Measurements from ENCODE around the gene TCF4. TPM values are rescaled to one million over a fixed set of nuclear protein-coding genes. Genes with fewer than 3 reads are reported as not detected.
A peak's percentile ranks its signal among the peaks of the same experiment; 100 is the strongest.

TCF4 gene
- total and polyA plus RNA-seq, 2 donors (not counting 3 experiments of a cell fraction or from before 2014, with no cell fraction given): 183 to 390 TPM

GRCh38 chr18:55320424-55321264 lies 267.3 kb downstream of the TCF4 start:
- DNase-seq (ENCODE audit: low read depth, low spot score) (peak; percentile 24), FAIRE-seq (no peak)
- Histone ChIP-seq H3K27ac (ENCODE audit: insufficient read depth, low read depth, low read length) (peak overlapping the region; percentile 82), H3K27me3 (ENCODE audit: control insufficient read depth in 2 of 2, insufficient read depth in 2 of 2, low read length in 2 of 2) (no peaks in the 10 kb centered on the region), H3K9me1 (replicated peaks; ENCODE audit: control insufficient read depth, extremely low read depth, insufficient read depth, low read length) (peaks cover 4% of the 10 kb centered on the region), H3K9ac (replicated peaks; ENCODE audit: extremely low read depth, insufficient read depth, low read length) (peak overlapping the region; percentile 76), H3K4me1 (ENCODE audit: control insufficient read depth, extremely low read depth, insufficient read depth, low read length) (peaks cover 62% of the 10 kb centered on the region), H3K79me2 (ENCODE audit: control insufficient read depth, insufficient read depth, low read length) (peaks cover 72% of the 10 kb centered on the region), H2AFZ (ENCODE audit: low read depth, low read length) (no peak overlapping the region), H3K9me3 (replicated peaks; ENCODE audit: control insufficient read depth, insufficient read depth, low read length) (no peaks in the 10 kb centered on the region), H3K4me3 (replicated peaks in 1 of 3; ENCODE audit: insufficient read depth in 1 of 3, low read depth in 1 of 3, low read length in 3 of 3) (peak overlapping the region in 2 of 3 experiments; percentile 28 to 89), H3K4me2 (ENCODE audit: insufficient read depth, low read length) (peak overlapping the region; percentile 98), H3K36me3 (ENCODE audit: control insufficient read depth in 2 of 2, extremely low read depth in 1 of 2, insufficient read depth in 2 of 2, low read length in 2 of 2) (no peaks in the 10 kb centered on the region), H4K20me1 (replicated peaks; ENCODE audit: control insufficient read depth, extremely low read depth, insufficient read depth, low read length) (peaks cover 18% of the 10 kb centered on the region)
- dilution Hi-C loops (cut with MboI; ENCODE audit: extremely low pct_ligation_motif_present, low sequenced_read_pairs): no loop called here
- ChIA-PET POLR2A (no interaction called here), CTCF (interaction anchor here (2.3 kb wide), 1 partner anchor 23 kb away, joined by 7 read pairs; no protein-coding TSS in a partner anchor)
- no peak for TF ChIP-seq FOS (IDR thresholded peaks at IDR 0.05; ENCODE audit: borderline replicate concordance, insufficient read depth, low read length)
- TF ChIP-seq EZH2 (IDR thresholded peaks at IDR 0.05; ENCODE audit: borderline replicate concordance, low read depth, low read length, severe bottlenecking): no peak
- TF ChIP-seq GATA2 (IDR thresholded peaks at IDR 0.05; ENCODE audit: insufficient read depth, insufficient read length, low read depth, low read length): no peak
- TF ChIP-seq POLR2AphosphoS5 (IDR thresholded peaks at IDR 0.05; ENCODE audit: insufficient read depth, low read depth, low read length): no peak
- no peak for TF ChIP-seq MAX (IDR thresholded peaks at IDR 0.05; ENCODE audit: insufficient read depth, insufficient read length)
- no peak for TF ChIP-seq JUN (IDR thresholded peaks at IDR 0.05; ENCODE audit: borderline replicate concordance, insufficient read depth, insufficient read length, low read depth)
- TF ChIP-seq MYC (IDR thresholded peaks at IDR 0.05; ENCODE audit: low read depth, low read length): no peak
- no TSS peak for BruUV-seq (replicated peaks)
- intact Hi-C loops (cut with micrococcal nuclease): loop anchor here (1.0 to 10.0 kb wide), 3 partner anchors 54 to 664 kb away; partner anchors contain the start of gene TCF4
